Esophagus (tissue), 2 donors: ENCODE measurements around the gene ARPC3. TPM values are rescaled to one million over a fixed set of nuclear protein-coding genes. Genes with fewer than 3 reads are reported as not detected.
A peak's percentile ranks its signal among the peaks of the same experiment; 100 is the strongest.
"Not testable (repeated sequence)": the region's sequence is repeated elsewhere in the genome, so short reads cannot be mapped to it uniquely, and the experiment has no call there.

Experiments
- H3K27ac ChIP-seq, 2 donors: one replicate each; pipeline ENCODE4 v1.5.1; 2013; ENCODE audit warnings: low read depth in 2 of 2, mild to moderate bottlenecking in 2 of 2, inconsistent platforms in 1 of 2, low read length in 1 of 2, moderate library complexity in 1 of 2
- H3K27me3 ChIP-seq, 2 donors: one replicate each; pipeline ENCODE4 v1.6.1; 2013; ENCODE audit warnings: low read length in 2 of 2, control low read depth in 1 of 2, mild to moderate bottlenecking in 1 of 2; ENCODE audit not compliant: insufficient read depth in 2 of 2, control insufficient read depth in 1 of 2
- H3K36me3 ChIP-seq, 2 donors: one replicate each; pipeline ENCODE4 v1.6.1; 2013; ENCODE audit warnings: low read length in 1 of 2; ENCODE audit not compliant: control insufficient read depth in 2 of 2, insufficient read depth in 2 of 2
- H3K4me1 ChIP-seq, 2 donors: one replicate each; pipeline ENCODE4 v1.6.1; 2013; ENCODE audit warnings: low read length in 1 of 2; ENCODE audit not compliant: control insufficient read depth in 2 of 2, insufficient read depth in 2 of 2
- H3K4me3 ChIP-seq, 2 donors: one replicate each; pipeline ENCODE4 v1.5.1; 2013; ENCODE audit warnings: low read length in 2 of 2, mild to moderate bottlenecking in 2 of 2, low read depth in 1 of 2, moderate library complexity in 1 of 2
- H3K9me3 ChIP-seq, 2 donors: one replicate each; pipeline ENCODE4 v1.6.1; 2013; ENCODE audit warnings: mild to moderate bottlenecking in 2 of 2, low read depth in 1 of 2, low read length in 1 of 2, moderate library complexity in 1 of 2; ENCODE audit not compliant: control insufficient read depth in 2 of 2, insufficient read depth in 1 of 2
- WGBS, 2 donors: extraction: QIAGEN DNeasy Blood & Tissue Kit; methylation state at CpG; one replicate each; pipeline ENCODE4 v1.1.7; 2013; 5-methylcytosine and 5-hydroxymethylcytosine counted together
- polyA plus RNA-seq, 2 donors: library from polyadenylated mRNA; stranded (reverse); fragments of 200-250 nt; gene quantifications; one replicate each; pipeline ENCODE4 v1.2.3, GENCODE V29; 2013
- donor health status: healthy with polysubstance abuse.
- donor health status: Bipolar disorder and iron deficiency.

ARPC3 gene
- polyA plus RNA-seq, 2 donors = 395 to 601 TPM

- WGBS, 2 donors = 89 to 94% methylated on average over 4 of the region's 4 CpGs
- Histone ChIP-seq H3K4me3 (no peak overlapping the region), H3K27ac (no peak overlapping the region), H3K4me1 (no peaks in the 10 kb centered on the region), H3K27me3 (no peaks in the 10 kb centered on the region), H3K36me3 (no peaks in the 10 kb centered on the region), H3K9me3 (no peaks in the 10 kb centered on the region)
These were observed 8.6 kb upstream of the ARPC3 start for GRCh38 chr12:110458756-110459155.

- WGBS, 2 donors = 90 to 93% methylated on average over 4 of the region's 4 CpGs
- no peaks in the 10 kb centered on the region for H3K4me1 ChIP-seq
- H3K9me3 ChIP-seq = no peaks in the 10 kb centered on the region
- no peak overlapping the region for H3K4me3 ChIP-seq
- no peaks in the 10 kb centered on the region for H3K27me3 ChIP-seq
- no peak overlapping the region for H3K27ac ChIP-seq
- H3K36me3 ChIP-seq = peaks cover 0 to 4% of the 10 kb centered on the region in 2 donors
These were observed 3.6 kb upstream of the ARPC3 start for GRCh38 chr12:110453569-110454296.

- Histone ChIP-seq H3K4me3 (no peak overlapping the region), H3K27ac (no peak overlapping the region), H3K36me3 (peaks cover 0 to 4% of the 10 kb centered on the region in 2 donors), H3K27me3 (no peaks in the 10 kb centered on the region), H3K9me3 (no peaks in the 10 kb centered on the region), H3K4me1 (no peaks in the 10 kb centered on the region)
- WGBS, 2 donors = 55 to 71% methylated on average over 1 of the region's 1 CpG
These were observed 1.1 kb upstream of the ARPC3 start for GRCh38 chr12:110451263-110451662.

- no peaks in the 10 kb centered on the region for H3K4me1 ChIP-seq
- no peaks in the 10 kb centered on the region for H3K9me3 ChIP-seq
- WGBS, 2 donors = 75 to 90% methylated on average over 3 of the region's 3 CpGs
- H3K27me3 ChIP-seq = no peaks in the 10 kb centered on the region
- no peak overlapping the region for H3K27ac ChIP-seq
- peaks cover 0 to 9% of the 10 kb centered on the region in 2 donors for H3K36me3 ChIP-seq
- no peak overlapping the region for H3K4me3 ChIP-seq
These were observed 5.7 kb downstream of the ARPC3 start for GRCh38 chr12:110444455-110444854.

GRCh38 chr12:110436231-110436630 lies 13.9 kb downstream of the ARPC3 start:
- Histone ChIP-seq H3K4me3 (no peak overlapping the region), H3K27me3 (no peaks in the 10 kb centered on the region), H3K36me3 (peaks cover 0 to 10% of the 10 kb centered on the region in 2 donors), H3K27ac (no peak overlapping the region), H3K4me1 (no peaks in the 10 kb centered on the region), H3K9me3 (no peaks in the 10 kb centered on the region)
- whole genome bisulfite sequencing, 2 donors = 48 to 50% methylated on average over 2 of the region's 2 CpGs

GRCh38 chr12:110431957-110432587 lies 18.1 kb downstream of the ARPC3 start:
- H3K4me3 ChIP-seq = peak overlapping the region in 1 of 2 donors; percentile 57
- no peaks in the 10 kb centered on the region for H3K4me1 ChIP-seq
- 82 to 83% methylated on average over 12 of the region's 12 CpGs for WGBS, 2 donors
- H3K36me3 ChIP-seq = peaks cover 0 to 3% of the 10 kb centered on the region in 2 donors
- no peaks in the 10 kb centered on the region for H3K27me3 ChIP-seq
- no peaks in the 10 kb centered on the region for H3K9me3 ChIP-seq
- peak overlapping the region in 1 of 2 donors; percentile 29 for H3K27ac ChIP-seq

- not testable (repeated sequence) for H3K27ac ChIP-seq, H3K36me3 ChIP-seq, H3K4me1 ChIP-seq, H3K9me3 ChIP-seq, H3K4me3 ChIP-seq, H3K27me3 ChIP-seq
- 88 to 90% methylated on average over 9 to 15 of the region's 15 CpGs for WGBS, 2 donors
These were observed 20.5 kb downstream of the ARPC3 start for GRCh38 chr12:110429676-110430075.

- Histone ChIP-seq H3K27ac (no peak overlapping the region), H3K27me3 (no peaks in the 10 kb centered on the region), H3K4me3 (no peak overlapping the region), H3K4me1 (no peaks in the 10 kb centered on the region), H3K36me3 (no peaks in the 10 kb centered on the region), H3K9me3 (no peaks in the 10 kb centered on the region)
- 43 to 49% methylated on average over 3 of the region's 3 CpGs for WGBS, 2 donors
These were observed 23.7 kb downstream of the ARPC3 start for GRCh38 chr12:110426406-110426805.

- no peaks in the 10 kb centered on the region for H3K27me3 ChIP-seq
- WGBS, 2 donors = 77 to 79% methylated on average over 3 of the region's 3 CpGs
- no peaks in the 10 kb centered on the region for H3K4me1 ChIP-seq
- no peaks in the 10 kb centered on the region for H3K36me3 ChIP-seq
- H3K27ac ChIP-seq = no peak overlapping the region
- H3K9me3 ChIP-seq = no peaks in the 10 kb centered on the region
- no peak overlapping the region for H3K4me3 ChIP-seq
These were observed 25.9 kb downstream of the ARPC3 start for GRCh38 chr12:110424237-110424636.

GRCh38 chr12:110421701-110422100 lies 28.4 kb downstream of the ARPC3 start:
- Histone ChIP-seq H3K36me3 (no peaks in the 10 kb centered on the region), H3K27me3 (no peaks in the 10 kb centered on the region), H3K4me1 (no peaks in the 10 kb centered on the region), H3K27ac (no peak overlapping the region), H3K9me3 (no peaks in the 10 kb centered on the region), H3K4me3 (no peak overlapping the region)
- 76 to 88% methylated on average over 4 of the region's 4 CpGs for WGBS, 2 donors
